Karpas-422 (cell line): ENCODE data around the gene PLA2G2F. TPM values are rescaled to one million over a fixed set of nuclear protein-coding genes. Genes with fewer than 3 reads are reported as not detected.

Experiments
- DNase-seq: peaks from one replicate; pipeline ENCODE4 v3.0.0-alpha.2; 2015
- H2AFZ ChIP-seq: fragments of 200-600 bp; sonication (generic); 2 replicates; pipeline ENCODE4 v1.6.1; 2014; ENCODE audit warnings: antibody characterized with exemption, low read length, mixed read lengths
- H3K27ac ChIP-seq: fragments of 200-600 bp; sonication (generic); 2 replicates; pipeline ENCODE4 v1.5.1; 2014; ENCODE audit warnings: mild to moderate bottlenecking, low read length, moderate library complexity
- H3K27me3 ChIP-seq: fragments of 200-600 bp; sonication (generic); 2 replicates; pipeline ENCODE4 v1.6.1; 2014; ENCODE audit warnings: low read length, mixed read lengths
- H3K36me3 ChIP-seq: fragments of 200-600 bp; sonication (generic); 2 replicates; pipeline ENCODE4 v1.6.1; 2014; ENCODE audit warnings: low read length, mixed read lengths; ENCODE audit not compliant: insufficient read depth
- H3K4me1 ChIP-seq: fragments of 200-600 bp; sonication (generic); 2 replicates; pipeline ENCODE4 v1.6.1; 2014; ENCODE audit warnings: mild to moderate bottlenecking, low read length, mixed read lengths
- H3K4me2 ChIP-seq: fragments of 200-600 bp; sonication (generic); 2 replicates; pipeline ENCODE4 v1.6.1; 2014; ENCODE audit warnings: low read length, low read depth, mild to moderate bottlenecking; ENCODE audit not compliant: poor library complexity, severe bottlenecking
- H3K4me3 ChIP-seq: fragments of 200-600 bp; sonication (generic); 2 replicates; pipeline ENCODE4 v1.5.1; 2014; ENCODE audit warnings: mild to moderate bottlenecking, antibody characterized with exemption, low read length, mixed read lengths
- H3K79me2 ChIP-seq: fragments of 200-600 bp; sonication (generic); 2 replicates; pipeline ENCODE4 v1.6.1; 2014; ENCODE audit warnings: mild to moderate bottlenecking, low read length, mixed read lengths
- H3K9ac ChIP-seq: fragments of 200-600 bp; sonication (generic); 2 replicates; pipeline ENCODE4 v1.6.0; 2014; ENCODE audit warnings: low read length
- H3K9me2 ChIP-seq: fragments of 200-600 bp; sonication (generic), shearing (Covaris generic); replicated peaks from 2 replicates; pipeline ENCODE4 v1.6.0; 2014; ENCODE audit warnings: mild to moderate bottlenecking, low read length, moderate library complexity; ENCODE audit not compliant: insufficient read depth
- H3K9me3 ChIP-seq: fragments of 300-700, 200-600 bp; sonication (generic); 2 replicates; pipeline ENCODE4 v1.6.1; 2014; ENCODE audit warnings: low read length, mixed read lengths
- H4K20me1 ChIP-seq: fragments of 200-600 bp; sonication (generic); 2 replicates; pipeline ENCODE4 v1.6.1; 2014; ENCODE audit warnings: mild to moderate bottlenecking, antibody characterized with exemption, low read length, low read depth; ENCODE audit not compliant: insufficient read depth
- total RNA-seq: library from RNA; depleted of rRNA; stranded (reverse); fragments of >200 nt; shearing (Covaris generic); gene quantifications from 2 replicates; pipeline ENCODE4 v1.2.3, GENCODE V29; 2014; ENCODE audit warnings: low replicate concordance

The PLA2G2F gene
- total RNA-seq, 1 experiment from 2014 or later, result not detected

- Histone ChIP-seq H3K9me3 (no peaks in the 10 kb centered on the region), H3K4me2 (no peak overlapping the region), H2AFZ (no peak overlapping the region), H4K20me1 (no peaks in the 10 kb centered on the region), H3K9ac (no peak overlapping the region), H3K9me2 (no peaks in the 10 kb centered on the region), H3K4me1 (peaks cover 10% of the 10 kb centered on the region), H3K27me3 (no peaks in the 10 kb centered on the region), H3K4me3 (no peak overlapping the region), H3K79me2 (no peaks in the 10 kb centered on the region), H3K27ac (no peak overlapping the region), H3K36me3 (no peaks in the 10 kb centered on the region)
- no peak for DNase-seq
Measured at GRCh38 chr1:20178634-20179370, 39.7 kb downstream of the PLA2G2F start.

GRCh38 chr1:20179371-20180128, 40.4 kb downstream of the PLA2G2F start:
- Histone ChIP-seq H3K9me2 (no peaks in the 10 kb centered on the region), H3K4me1 (peaks cover 10% of the 10 kb centered on the region), H3K4me2 (no peak overlapping the region), H3K9ac (no peak overlapping the region), H3K79me2 (no peaks in the 10 kb centered on the region), H3K4me3 (no peak overlapping the region), H3K27me3 (no peaks in the 10 kb centered on the region), H2AFZ (no peak overlapping the region), H3K36me3 (no peaks in the 10 kb centered on the region), H4K20me1 (no peaks in the 10 kb centered on the region), H3K9me3 (no peaks in the 10 kb centered on the region), H3K27ac (no peak overlapping the region)
- no peak for DNase-seq

- no peak overlapping the region for H2AFZ ChIP-seq
- no peaks in the 10 kb centered on the region for H3K27me3 ChIP-seq
- no peak overlapping the region for H3K9ac ChIP-seq
- no peaks in the 10 kb centered on the region for H3K36me3 ChIP-seq
- H3K9me2 ChIP-seq, result no peaks in the 10 kb centered on the region
- no peaks in the 10 kb centered on the region for H3K9me3 ChIP-seq
- no peaks in the 10 kb centered on the region for H3K79me2 ChIP-seq
- DNase-seq, result no peak
- H3K27ac ChIP-seq, result no peak overlapping the region
- H3K4me3 ChIP-seq, result no peak overlapping the region
- no peaks in the 10 kb centered on the region for H4K20me1 ChIP-seq
- H3K4me1 ChIP-seq, result peaks cover 3% of the 10 kb centered on the region; the same call in 1 of the 2 replicates
- no peak overlapping the region for H3K4me2 ChIP-seq
Measured at GRCh38 chr1:20180129-20180843, 41.2 kb downstream of the PLA2G2F start.

- Histone ChIP-seq H3K9me2 (no peaks in the 10 kb centered on the region), H3K27ac (no peak overlapping the region), H3K4me2 (no peak overlapping the region), H3K27me3 (no peaks in the 10 kb centered on the region), H3K4me3 (no peak overlapping the region), H3K4me1 (peaks cover 5% of the 10 kb centered on the region; the same call in 1 of the 2 replicates), H4K20me1 (no peaks in the 10 kb centered on the region), H3K36me3 (no peaks in the 10 kb centered on the region), H3K9me3 (no peaks in the 10 kb centered on the region), H3K79me2 (no peaks in the 10 kb centered on the region), H2AFZ (no peak overlapping the region), H3K9ac (no peak overlapping the region)
- no peak for DNase-seq
Measured at GRCh38 chr1:20180844-20181207, 41.7 kb downstream of the PLA2G2F start.

GRCh38 chr1:20182415-20182814, 43.3 kb downstream of the PLA2G2F start:
- peaks cover 5% of the 10 kb centered on the region; the same call in 1 of the 2 replicates for H3K4me1 ChIP-seq

GRCh38 chr1:20183035-20183434, 43.9 kb downstream of the PLA2G2F start:
- H3K4me3 ChIP-seq, result no peak overlapping the region
- DNase-seq, result no peak
- H3K9me3 ChIP-seq, result no peaks in the 10 kb centered on the region
- H3K27me3 ChIP-seq, result no peaks in the 10 kb centered on the region
- H3K9me2 ChIP-seq, result no peaks in the 10 kb centered on the region
- no peaks in the 10 kb centered on the region for H3K79me2 ChIP-seq
- H3K9ac ChIP-seq, result no peak overlapping the region
- no peaks in the 10 kb centered on the region for H4K20me1 ChIP-seq
- H3K27ac ChIP-seq, result no peak overlapping the region
- H3K4me1 ChIP-seq, result peaks cover 6% of the 10 kb centered on the region
- H3K36me3 ChIP-seq, result no peaks in the 10 kb centered on the region
- no peak overlapping the region for H2AFZ ChIP-seq
- H3K4me2 ChIP-seq, result no peak overlapping the region

More at GRCh38 chr1:20182415-20182814, 43.3 kb downstream of the PLA2G2F start:
- Histone ChIP-seq H3K36me3 (no peaks in the 10 kb centered on the region), H2AFZ (no peak overlapping the region), H3K9me2 (no peaks in the 10 kb centered on the region), H4K20me1 (no peaks in the 10 kb centered on the region), H3K4me2 (no peak overlapping the region), H3K27me3 (no peaks in the 10 kb centered on the region), H3K79me2 (no peaks in the 10 kb centered on the region), H3K27ac (no peak overlapping the region), H3K4me3 (no peak overlapping the region), H3K9me3 (no peaks in the 10 kb centered on the region), H3K9ac (no peak overlapping the region)
- no peak for DNase-seq

GRCh38 chr1:20183616-20184271, 44.6 kb downstream of the PLA2G2F start:
- Histone ChIP-seq H3K4me3 (no peak overlapping the region), H3K27ac (no peak overlapping the region), H3K9ac (no peak overlapping the region), H3K4me1 (peaks cover 11% of the 10 kb centered on the region), H3K9me3 (no peaks in the 10 kb centered on the region), H3K36me3 (no peaks in the 10 kb centered on the region), H2AFZ (no peak overlapping the region), H3K79me2 (no peaks in the 10 kb centered on the region), H3K4me2 (no peak overlapping the region), H3K9me2 (no peaks in the 10 kb centered on the region), H3K27me3 (no peaks in the 10 kb centered on the region), H4K20me1 (no peaks in the 10 kb centered on the region)
- no peak for DNase-seq
